ENCODE results near the gene CDK5RAP2. TPM values are rescaled to one million over a fixed set of nuclear protein-coding genes. Genes with fewer than 3 reads are reported as not detected.

CDK5RAP2 gene
- polyA plus RNA-seq, 1 experiment: 28.1 TPM

DNA sequence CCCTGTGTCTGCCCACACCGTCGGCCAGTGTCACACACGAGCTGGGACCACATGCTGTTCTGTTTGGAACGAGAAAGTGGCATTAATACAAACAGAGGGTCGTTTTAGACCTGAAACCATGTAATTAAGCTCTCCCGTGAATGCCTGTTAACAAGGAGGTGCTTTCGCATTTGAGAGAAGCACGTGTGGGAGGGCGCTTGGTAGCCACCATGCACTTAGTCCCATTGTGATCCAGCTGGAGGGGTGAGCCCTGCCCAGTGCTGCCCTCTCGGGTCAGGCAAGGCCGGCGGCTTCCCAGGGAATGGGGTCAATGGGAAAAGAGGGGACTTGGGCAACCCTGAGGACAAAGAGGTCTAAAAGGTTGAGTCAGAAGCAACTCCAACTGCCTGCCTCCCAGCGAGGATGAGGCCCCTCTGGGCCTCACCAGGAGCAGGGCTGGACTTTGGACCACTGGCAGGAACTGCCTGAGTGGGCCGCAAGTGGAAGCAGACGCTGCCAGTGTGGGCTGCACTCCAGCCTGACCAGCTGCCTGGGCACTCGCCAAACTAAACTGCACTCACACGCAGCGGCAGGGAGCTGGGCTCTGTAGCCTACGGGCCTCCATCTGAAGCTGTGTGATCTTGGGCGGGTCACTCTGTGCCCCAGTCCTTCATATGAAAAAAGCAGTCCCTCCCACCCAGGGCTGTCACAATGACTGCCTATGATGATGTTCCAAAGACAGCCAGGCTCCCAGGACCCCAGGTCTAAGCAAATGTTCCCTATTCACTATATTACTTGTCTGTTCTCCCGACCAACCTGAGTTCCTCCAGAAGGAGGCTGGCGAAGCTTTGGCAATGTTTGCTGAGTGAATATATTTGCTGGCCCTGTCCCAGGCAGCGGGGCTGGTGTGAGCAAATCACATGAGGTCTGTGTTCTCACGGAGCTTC is 195.7 kb downstream of the CDK5RAP2 start:
- ChIA-PET POLR2A (interaction anchor here (0.6 kb wide), 1 partner anchor 177 kb away, joined by 11 read pairs; no protein-coding TSS in a partner anchor), CTCF (interaction anchor here (0.8 to 1.8 kb wide), 3 partner anchors 15 to 148 kb away, joined by 3 to 6 read pairs (median 5); no protein-coding TSS in a partner anchor)
- TF ChIP-seq, protein P1, sequence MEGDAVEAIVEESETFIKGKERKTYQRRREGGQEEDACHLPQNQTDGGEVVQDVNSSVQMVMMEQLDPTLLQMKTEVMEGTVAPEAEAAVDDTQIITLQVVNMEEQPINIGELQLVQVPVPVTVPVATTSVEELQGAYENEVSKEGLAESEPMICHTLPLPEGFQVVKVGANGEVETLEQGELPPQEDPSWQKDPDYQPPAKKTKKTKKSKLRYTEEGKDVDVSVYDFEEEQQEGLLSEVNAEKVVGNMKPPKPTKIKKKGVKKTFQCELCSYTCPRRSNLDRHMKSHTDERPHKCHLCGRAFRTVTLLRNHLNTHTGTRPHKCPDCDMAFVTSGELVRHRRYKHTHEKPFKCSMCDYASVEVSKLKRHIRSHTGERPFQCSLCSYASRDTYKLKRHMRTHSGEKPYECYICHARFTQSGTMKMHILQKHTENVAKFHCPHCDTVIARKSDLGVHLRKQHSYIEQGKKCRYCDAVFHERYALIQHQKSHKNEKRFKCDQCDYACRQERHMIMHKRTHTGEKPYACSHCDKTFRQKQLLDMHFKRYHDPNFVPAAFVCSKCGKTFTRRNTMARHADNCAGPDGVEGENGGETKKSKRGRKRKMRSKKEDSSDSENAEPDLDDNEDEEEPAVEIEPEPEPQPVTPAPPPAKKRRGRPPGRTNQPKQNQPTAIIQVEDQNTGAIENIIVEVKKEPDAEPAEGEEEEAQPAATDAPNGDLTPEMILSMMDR (IDR thresholded peaks at IDR 0.05; ENCODE audit: insufficient read depth, low read depth, low read length): no peak
- Histone ChIP-seq H3K36me3 (ENCODE audit: control insufficient read depth, insufficient read depth, low read length) (peaks cover 4% of the 10 kb centered on the region; the same call in 1 of the 2 replicates), H3K27me3 (ENCODE audit: control insufficient read depth, insufficient read depth, low read length) (no peaks in the 10 kb centered on the region), H3K4me3 (ENCODE audit: low read depth, low read length) (no peak overlapping the region)
- no peak for DNase-seq (ENCODE audit: low read depth)

- no peaks in the 10 kb centered on the region for H3K27me3 ChIP-seq (ENCODE audit: control insufficient read depth, insufficient read depth, low read length)
- no peak for DNase-seq (ENCODE audit: low read depth)
- TF ChIP-seq, protein P1 (IDR thresholded peaks at IDR 0.05; ENCODE audit: insufficient read depth, low read depth, low read length): no peak
- H3K36me3 ChIP-seq (ENCODE audit: control insufficient read depth, insufficient read depth, low read length): peaks cover 4% of the 10 kb centered on the region; the same call in 1 of the 2 replicates
- H3K4me3 ChIP-seq (ENCODE audit: low read depth, low read length): no peak overlapping the region
- ChIA-PET CTCF (interaction anchor here (0.8 to 1.7 kb wide), 2 partner anchors 14 to 149 kb away, joined by 3 to 5 read pairs; no protein-coding TSS in a partner anchor), POLR2A (interaction anchor here (0.6 kb wide), 1 partner anchor 178 kb away, joined by 11 read pairs; no protein-coding TSS in a partner anchor)
These were observed 196.4 kb downstream of the CDK5RAP2 start for GRCh38 chr9:120383611-120383998.

DNA sequence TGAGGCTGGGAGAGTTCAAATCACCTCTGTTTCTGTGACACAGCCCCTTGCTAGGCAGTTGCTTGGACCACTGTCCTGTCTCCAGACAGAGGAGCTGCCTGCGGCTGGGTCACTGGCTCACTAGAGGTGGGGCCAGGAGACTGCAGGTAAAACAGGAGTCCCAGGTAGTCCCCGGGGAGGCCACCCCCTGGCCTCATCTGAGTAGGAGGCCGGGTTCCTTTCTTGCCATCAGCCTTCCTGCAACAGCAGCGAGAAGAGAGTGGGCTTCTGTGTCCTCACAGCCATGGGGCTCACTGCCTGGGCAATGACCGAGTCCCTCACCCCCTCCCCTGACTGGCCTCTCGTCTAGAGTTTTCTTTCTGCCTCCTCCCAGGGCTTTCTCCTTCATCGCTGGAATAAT is 197.5 kb downstream of the CDK5RAP2 start:
- H3K27me3 ChIP-seq (ENCODE audit: control insufficient read depth, insufficient read depth, low read length): no peaks in the 10 kb centered on the region
- CTCF ChIA-PET: no interaction called here
- no peak for DNase-seq (ENCODE audit: low read depth)
- H3K36me3 ChIP-seq (ENCODE audit: control insufficient read depth, insufficient read depth, low read length): no peaks in the 10 kb centered on the region
- TF ChIP-seq, protein P1 (IDR thresholded peaks at IDR 0.05; ENCODE audit: insufficient read depth, low read depth, low read length): no peak
- H3K4me3 ChIP-seq (ENCODE audit: low read depth, low read length): no peak overlapping the region
- POLR2A ChIA-PET: no interaction called here

DNA sequence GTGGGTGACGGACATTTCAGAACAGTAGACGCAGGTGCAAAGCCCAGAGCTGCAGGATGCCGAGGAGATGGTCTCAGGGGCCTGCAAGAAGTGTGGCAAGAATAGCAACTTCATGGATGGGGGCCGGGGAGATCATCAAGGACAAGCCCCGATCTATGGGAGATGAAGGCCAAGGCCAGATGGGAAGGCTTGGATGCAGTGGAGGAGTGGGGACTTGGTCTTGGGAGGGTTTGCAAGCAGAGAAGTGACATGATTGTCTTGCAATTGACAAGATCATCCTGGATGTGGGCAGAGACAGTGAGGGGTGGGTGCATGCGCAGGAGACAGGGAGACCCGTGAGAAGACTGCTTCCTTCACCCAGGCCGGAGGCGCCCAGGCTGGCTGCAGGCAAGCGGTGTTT is 198.1 kb downstream of the CDK5RAP2 start:
- ChIA-PET CTCF (no interaction called here), POLR2A (no interaction called here)
- no peak for DNase-seq (ENCODE audit: low read depth)
- Histone ChIP-seq H3K4me3 (ENCODE audit: low read depth, low read length) (no peak overlapping the region), H3K27me3 (ENCODE audit: control insufficient read depth, insufficient read depth, low read length) (no peaks in the 10 kb centered on the region), H3K36me3 (ENCODE audit: control insufficient read depth, insufficient read depth, low read length) (no peaks in the 10 kb centered on the region)
- TF ChIP-seq, protein P1 (IDR thresholded peaks at IDR 0.05; ENCODE audit: insufficient read depth, low read depth, low read length): no peak

DNA sequence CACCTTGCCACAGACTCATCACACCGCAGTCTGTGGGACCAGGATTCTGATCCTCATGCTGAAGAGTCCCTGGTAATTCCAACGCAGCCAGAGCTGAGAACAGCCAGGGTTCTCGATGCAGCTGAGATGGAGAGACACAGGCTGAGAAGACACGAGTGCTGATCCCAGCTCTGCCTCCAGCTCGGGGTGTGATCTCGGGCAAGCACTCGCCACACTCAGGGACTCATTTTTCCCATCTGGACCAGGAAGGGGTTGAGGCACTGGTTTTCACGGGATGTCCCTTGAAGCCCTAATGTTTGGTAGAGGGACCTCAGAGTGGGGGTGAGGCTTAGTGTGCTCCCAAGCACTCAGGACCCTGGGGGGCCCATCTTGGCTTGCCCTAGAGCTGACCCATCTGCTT is 200.4 kb downstream of the CDK5RAP2 start:
- H3K36me3 ChIP-seq (ENCODE audit: control insufficient read depth, insufficient read depth, low read length): no peaks in the 10 kb centered on the region
- TF ChIP-seq, protein P1 (IDR thresholded peaks at IDR 0.05; ENCODE audit: insufficient read depth, low read depth, low read length): no peak
- no peaks in the 10 kb centered on the region for H3K27me3 ChIP-seq (ENCODE audit: control insufficient read depth, insufficient read depth, low read length)
- no peak for DNase-seq (ENCODE audit: low read depth)
- no peak overlapping the region for H3K4me3 ChIP-seq (ENCODE audit: low read depth, low read length)
- ChIA-PET POLR2A (no interaction called here), CTCF (interaction anchor here (0.8 kb wide), 1 partner anchor 10 kb away, joined by 3 read pairs; no protein-coding TSS in a partner anchor)

Measured in BJ (cell line).